ENCODE measurements around the gene THADA.

- TF ChIP-seq HMGXB4 (CRISPR knock-in tag; IDR thresholded peaks at IDR 0.05) (no peak), STAT6 (CRISPR knock-in tag; conservative IDR thresholded peaks at IDR 0.05; ENCODE audit: low read depth) (no peak), SP1 (CRISPR knock-in tag; conservative IDR thresholded peaks at IDR 0.05) (no peak), ZNF219 (CRISPR knock-in tag; IDR thresholded peaks at IDR 0.05; ENCODE audit: borderline replicate concordance) (no peak), USF2 (CRISPR knock-in tag; IDR thresholded peaks at IDR 0.05) (no peak)
- TF ChIP-seq, protein P1, sequence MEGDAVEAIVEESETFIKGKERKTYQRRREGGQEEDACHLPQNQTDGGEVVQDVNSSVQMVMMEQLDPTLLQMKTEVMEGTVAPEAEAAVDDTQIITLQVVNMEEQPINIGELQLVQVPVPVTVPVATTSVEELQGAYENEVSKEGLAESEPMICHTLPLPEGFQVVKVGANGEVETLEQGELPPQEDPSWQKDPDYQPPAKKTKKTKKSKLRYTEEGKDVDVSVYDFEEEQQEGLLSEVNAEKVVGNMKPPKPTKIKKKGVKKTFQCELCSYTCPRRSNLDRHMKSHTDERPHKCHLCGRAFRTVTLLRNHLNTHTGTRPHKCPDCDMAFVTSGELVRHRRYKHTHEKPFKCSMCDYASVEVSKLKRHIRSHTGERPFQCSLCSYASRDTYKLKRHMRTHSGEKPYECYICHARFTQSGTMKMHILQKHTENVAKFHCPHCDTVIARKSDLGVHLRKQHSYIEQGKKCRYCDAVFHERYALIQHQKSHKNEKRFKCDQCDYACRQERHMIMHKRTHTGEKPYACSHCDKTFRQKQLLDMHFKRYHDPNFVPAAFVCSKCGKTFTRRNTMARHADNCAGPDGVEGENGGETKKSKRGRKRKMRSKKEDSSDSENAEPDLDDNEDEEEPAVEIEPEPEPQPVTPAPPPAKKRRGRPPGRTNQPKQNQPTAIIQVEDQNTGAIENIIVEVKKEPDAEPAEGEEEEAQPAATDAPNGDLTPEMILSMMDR (IDR thresholded peaks at IDR 0.05): no peak
- TF ChIP-seq, protein P2, sequence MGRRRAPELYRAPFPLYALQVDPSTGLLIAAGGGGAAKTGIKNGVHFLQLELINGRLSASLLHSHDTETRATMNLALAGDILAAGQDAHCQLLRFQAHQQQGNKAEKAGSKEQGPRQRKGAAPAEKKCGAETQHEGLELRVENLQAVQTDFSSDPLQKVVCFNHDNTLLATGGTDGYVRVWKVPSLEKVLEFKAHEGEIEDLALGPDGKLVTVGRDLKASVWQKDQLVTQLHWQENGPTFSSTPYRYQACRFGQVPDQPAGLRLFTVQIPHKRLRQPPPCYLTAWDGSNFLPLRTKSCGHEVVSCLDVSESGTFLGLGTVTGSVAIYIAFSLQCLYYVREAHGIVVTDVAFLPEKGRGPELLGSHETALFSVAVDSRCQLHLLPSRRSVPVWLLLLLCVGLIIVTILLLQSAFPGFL (CRISPR knock-in tag; IDR thresholded peaks at IDR 0.05; ENCODE audit: borderline replicate concordance): no peak
Measured at GRCh38 chr2:43324259-43325106, 271.4 kb downstream of the THADA start.
